Esophagus mucosa (tissue), 1 donor: ENCODE results near the gene PLPP3. TPM values are rescaled to one million over a fixed set of nuclear protein-coding genes. Genes with fewer than 3 reads are reported as not detected.

Experiments
- ATAC-seq: fragments of 200-7000 bp; cut with Tn5 transposase; one replicate; pipeline ENCODE4 v1.9.1; 2020
- total RNA-seq: library from RNA; stranded (reverse); gene quantifications from one replicate; pipeline ENCODE4 v1.2.4, GENCODE V29; 2023
- donor health status: DM: yes; HTN: yes; CAD: no.

Gene PLPP3
- total RNA-seq, 1 donor from 2014 or later = 14.7 TPM

GRCh38 chr1:56575865-56576264 lies 3.5 kb downstream of the PLPP3 start:
- ATAC-seq = no peak

- ATAC-seq = no peak
Observed at GRCh38 chr1:56574794-56575193, 4.6 kb downstream of the PLPP3 start.

GRCh38 chr1:56573311-56573710 lies 6.1 kb downstream of the PLPP3 start:
- no peak for ATAC-seq

GRCh38 chr1:56572334-56573050 lies 6.9 kb downstream of the PLPP3 start:
- ATAC-seq = no peak

- ATAC-seq = no peak
Observed at GRCh38 chr1:56571448-56571847, 7.9 kb downstream of the PLPP3 start.

- peak; percentile 75 for ATAC-seq
Observed at GRCh38 chr1:56570924-56571372, 8.4 kb downstream of the PLPP3 start.

GRCh38 chr1:56569661-56570060 lies 9.7 kb downstream of the PLPP3 start:
- ATAC-seq = peak; percentile 69

GRCh38 chr1:56566994-56567393 lies 12.4 kb downstream of the PLPP3 start:
- no peak for ATAC-seq

GRCh38 chr1:56566061-56566744 lies 13.2 kb downstream of the PLPP3 start:
- no peak for ATAC-seq

- no peak for ATAC-seq
Observed at GRCh38 chr1:56564615-56565014, 14.7 kb downstream of the PLPP3 start.

GRCh38 chr1:56563568-56563967 lies 15.8 kb downstream of the PLPP3 start:
- no peak for ATAC-seq

- ATAC-seq = no peak
Observed at GRCh38 chr1:56562891-56563452, 16.4 kb downstream of the PLPP3 start.

- peak; percentile 32 for ATAC-seq
Observed at GRCh38 chr1:56561227-56562019, 17.9 kb downstream of the PLPP3 start.

- no peak for ATAC-seq
Observed at GRCh38 chr1:56557746-56558145, 21.6 kb downstream of the PLPP3 start.

- ATAC-seq = no peak
Observed at GRCh38 chr1:56555448-56555847, 23.9 kb downstream of the PLPP3 start.

- no peak for ATAC-seq
Observed at GRCh38 chr1:56553046-56553445, 26.3 kb downstream of the PLPP3 start.

GRCh38 chr1:56552349-56552748 lies 27.0 kb downstream of the PLPP3 start:
- no peak for ATAC-seq

GRCh38 chr1:56551691-56552090 lies 27.7 kb downstream of the PLPP3 start:
- ATAC-seq = no peak

- ATAC-seq = no peak
Observed at GRCh38 chr1:56550859-56551188, 28.5 kb downstream of the PLPP3 start.

- no peak for ATAC-seq
Observed at GRCh38 chr1:56550138-56550858, 29.1 kb downstream of the PLPP3 start.

- ATAC-seq = no peak
Observed at GRCh38 chr1:56548571-56548970, 30.8 kb downstream of the PLPP3 start.

GRCh38 chr1:56547977-56548376 lies 31.4 kb downstream of the PLPP3 start:
- peak; percentile 93 for ATAC-seq

- peak; percentile 65 for ATAC-seq
Observed at GRCh38 chr1:56547473-56547872, 31.9 kb downstream of the PLPP3 start.
